Activated naive CD4-positive, alpha-beta T cell treated with anti-CD3 and anti-CD28 coated beads, Interleukin-2, amount 10 ng/mL, durations not matched to agents 7 days and 5 days (primary cell): Measurements from ENCODE around the gene TVP23C.
"Not testable (repeated sequence)": the region's sequence is repeated elsewhere in the genome, so short reads cannot be mapped to it uniquely, and the experiment has no call there.

Experiments
- CTCF ChIA-PET: fragments of 350-600 bp; sonication (Branson Sonifier 250); formaldehyde crosslinking; loops from one replicate; lab custom pipeline; 2021; ENCODE audit warnings: antibody characterized with exemption; lab: Charles Lee
- DNase-seq: peaks from one replicate; pipeline ENCODE4 v3.0.0-alpha.2; 2020
- H3K27ac Mint-ChIP-seq: one replicate; pipeline ENCODE4 v1.8.0; 2021; ENCODE audit warnings: mild to moderate bottlenecking, moderate library complexity, mixed read lengths
- H3K27me3 Mint-ChIP-seq: one replicate; pipeline ENCODE4 v1.8.0; 2021; ENCODE audit warnings: mild to moderate bottlenecking, mixed read lengths
- H3K36me3 Mint-ChIP-seq: one replicate; pipeline ENCODE4 v1.8.0; 2021; ENCODE audit warnings: mixed read lengths
- H3K4me1 Mint-ChIP-seq: one replicate; pipeline ENCODE4 v1.8.0; 2021; ENCODE audit warnings: mixed read lengths
- H3K4me3 Mint-ChIP-seq: one replicate; pipeline ENCODE4 v1.8.0; 2021; ENCODE audit warnings: mild to moderate bottlenecking, moderate library complexity, mixed read lengths
- H3K9me3 Mint-ChIP-seq: one replicate; pipeline ENCODE4 v1.8.0; 2021; ENCODE audit warnings: mixed read lengths

The TVP23C gene

GRCh38 chr17:15557334-15557832, 5.9 kb downstream of the TVP23C start:
- H3K9me3 Mint-ChIP-seq, H3K27me3 Mint-ChIP-seq, H3K36me3 Mint-ChIP-seq, H3K4me1 Mint-ChIP-seq, H3K27ac Mint-ChIP-seq, DNase-seq, CTCF ChIA-PET, H3K4me3 Mint-ChIP-seq: not testable (repeated sequence)

GRCh38 chr17:15552932-15553331, 10.4 kb downstream of the TVP23C start:
- H3K9me3 Mint-ChIP-seq, DNase-seq, H3K27me3 Mint-ChIP-seq, H3K36me3 Mint-ChIP-seq, CTCF ChIA-PET, H3K27ac Mint-ChIP-seq, H3K4me1 Mint-ChIP-seq, H3K4me3 Mint-ChIP-seq: not testable (repeated sequence)

- H3K27me3 Mint-ChIP-seq, DNase-seq, H3K36me3 Mint-ChIP-seq, H3K4me1 Mint-ChIP-seq, H3K9me3 Mint-ChIP-seq, H3K4me3 Mint-ChIP-seq, CTCF ChIA-PET, H3K27ac Mint-ChIP-seq: not testable (repeated sequence)
Measured at GRCh38 chr17:15549552-15549951, 13.7 kb downstream of the TVP23C start.

- H3K9me3 Mint-ChIP-seq, H3K27me3 Mint-ChIP-seq, DNase-seq, H3K27ac Mint-ChIP-seq, CTCF ChIA-PET, H3K4me1 Mint-ChIP-seq, H3K4me3 Mint-ChIP-seq: not testable (repeated sequence)
- peaks cover 14% of the 10 kb centered on the region for H3K36me3 Mint-ChIP-seq
Measured at GRCh38 chr17:15546604-15547003, 16.7 kb downstream of the TVP23C start.

- H3K27me3 Mint-ChIP-seq, H3K9me3 Mint-ChIP-seq, H3K4me1 Mint-ChIP-seq, CTCF ChIA-PET, H3K27ac Mint-ChIP-seq, DNase-seq, H3K4me3 Mint-ChIP-seq: not testable (repeated sequence)
- H3K36me3 Mint-ChIP-seq: peaks cover 12% of the 10 kb centered on the region
Measured at GRCh38 chr17:15540371-15541219, 22.7 kb downstream of the TVP23C start.

GRCh38 chr17:15533122-15533521, 30.2 kb downstream of the TVP23C start:
- DNase-seq, H3K9me3 Mint-ChIP-seq, H3K27me3 Mint-ChIP-seq, H3K4me1 Mint-ChIP-seq, H3K27ac Mint-ChIP-seq, CTCF ChIA-PET, H3K4me3 Mint-ChIP-seq: not testable (repeated sequence)
- H3K36me3 Mint-ChIP-seq: peaks cover 12% of the 10 kb centered on the region

- not testable (repeated sequence) for H3K4me1 Mint-ChIP-seq, H3K9me3 Mint-ChIP-seq, DNase-seq, H3K27ac Mint-ChIP-seq, H3K4me3 Mint-ChIP-seq, H3K27me3 Mint-ChIP-seq, H3K36me3 Mint-ChIP-seq
- CTCF ChIA-PET: interaction anchor here (1.2 kb wide), 1 partner anchor 269 kb away, joined by 3 read pairs; no protein-coding TSS in a partner anchor
Measured at GRCh38 chr17:15526292-15527218, 36.7 kb downstream of the TVP23C start.

GRCh38 chr17:15524990-15525985, 38.0 kb downstream of the TVP23C start:
- not testable (repeated sequence) for H3K27ac Mint-ChIP-seq, H3K36me3 Mint-ChIP-seq, H3K27me3 Mint-ChIP-seq, H3K4me1 Mint-ChIP-seq, H3K9me3 Mint-ChIP-seq, DNase-seq, H3K4me3 Mint-ChIP-seq
- CTCF ChIA-PET: interaction anchor here (1.2 kb wide), 1 partner anchor 267 kb away, joined by 3 read pairs; no protein-coding TSS in a partner anchor

- DNase-seq: no peak
- CTCF ChIA-PET: no interaction called here
Measured at GRCh38 chr17:15516150-15516549, 47.1 kb downstream of the TVP23C start.

GRCh38 chr17:15514469-15514868, 48.8 kb downstream of the TVP23C start:
- Mint-ChIP-seq H3K9me3 (no peaks in the 10 kb centered on the region), H3K36me3 (peaks cover 3% of the 10 kb centered on the region), H3K27me3 (no peaks in the 10 kb centered on the region), H3K27ac (no peak overlapping the region), H3K4me3 (no peak overlapping the region), H3K4me1 (no peaks in the 10 kb centered on the region)
- no peak for DNase-seq
- CTCF ChIA-PET: interaction anchor here (0.6 kb wide), 1 partner anchor 442 kb away, joined by 3 read pairs; no protein-coding TSS in a partner anchor

More at GRCh38 chr17:15516150-15516549, 47.1 kb downstream of the TVP23C start:
- Mint-ChIP-seq H3K27me3 (no peaks in the 10 kb centered on the region), H3K9me3 (no peaks in the 10 kb centered on the region), H3K4me1 (no peaks in the 10 kb centered on the region), H3K4me3 (no peak overlapping the region), H3K27ac (no peak overlapping the region), H3K36me3 (peaks cover 3% of the 10 kb centered on the region)

GRCh38 chr17:15513856-15514459, 49.3 kb downstream of the TVP23C start:
- no peak for DNase-seq
- Mint-ChIP-seq H3K27me3 (no peaks in the 10 kb centered on the region), H3K36me3 (peaks cover 3% of the 10 kb centered on the region), H3K9me3 (no peaks in the 10 kb centered on the region), H3K4me1 (no peaks in the 10 kb centered on the region), H3K4me3 (no peak overlapping the region), H3K27ac (no peak overlapping the region)
- CTCF ChIA-PET: interaction anchor here (0.6 kb wide), 1 partner anchor 443 kb away, joined by 3 read pairs; no protein-coding TSS in a partner anchor

GRCh38 chr17:15513058-15513791, 50.1 kb downstream of the TVP23C start:
- no peaks in the 10 kb centered on the region for H3K4me1 Mint-ChIP-seq
- H3K4me3 Mint-ChIP-seq: no peak overlapping the region
- no peaks in the 10 kb centered on the region for H3K27me3 Mint-ChIP-seq
- H3K36me3 Mint-ChIP-seq: peaks cover 3% of the 10 kb centered on the region
- H3K27ac Mint-ChIP-seq: no peak overlapping the region
- no peak for DNase-seq
- no peaks in the 10 kb centered on the region for H3K9me3 Mint-ChIP-seq
- CTCF ChIA-PET: no interaction called here
